ENCODE results near the gene GABRG3. TPM values are rescaled to one million over a fixed set of nuclear protein-coding genes. Genes with fewer than 3 reads are reported as not detected.

The GABRG3 gene
- total RNA-seq, 3 donors from 2014 or later (not counting 1 experiment from before 2014, with no cell fraction given), result not detected

DNA sequence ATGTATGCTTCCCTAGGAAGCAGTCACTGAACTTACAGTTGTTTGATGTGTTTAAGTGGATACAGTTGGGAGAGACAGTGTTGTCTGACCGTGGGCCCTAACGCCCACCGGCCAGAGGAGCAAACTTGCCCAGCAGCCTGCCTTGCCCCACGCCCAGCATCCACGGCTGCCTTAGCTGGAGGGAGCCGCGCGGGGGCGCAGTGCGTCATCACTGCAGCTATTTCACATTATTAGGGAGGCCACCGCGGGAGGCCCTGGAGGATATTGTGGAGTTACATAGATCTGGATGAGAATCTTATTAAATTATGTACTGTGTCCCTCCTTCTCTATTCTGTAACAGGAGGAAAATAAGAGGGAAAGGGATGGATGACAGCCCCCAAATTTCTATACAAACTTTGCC is 267.2 kb downstream of the GABRG3 start:
- H3K4me3 ChIP-seq (ENCODE audit: low read length), result no peak overlapping the region
- Mint-ChIP-seq H3K27me3 (ENCODE audit: low read depth in 2 of 2) (no peaks in the 10 kb centered on the region), H3K4me1 (no peaks in the 10 kb centered on the region), H3K4me3 (no peak overlapping the region), H3K9me3 (peaks cover 3 to 5% of the 10 kb centered on the region in 2 donors), H3K27ac (no peak overlapping the region), H3K36me3 (no peaks in the 10 kb centered on the region)
- TF ChIP-seq, protein P1, sequence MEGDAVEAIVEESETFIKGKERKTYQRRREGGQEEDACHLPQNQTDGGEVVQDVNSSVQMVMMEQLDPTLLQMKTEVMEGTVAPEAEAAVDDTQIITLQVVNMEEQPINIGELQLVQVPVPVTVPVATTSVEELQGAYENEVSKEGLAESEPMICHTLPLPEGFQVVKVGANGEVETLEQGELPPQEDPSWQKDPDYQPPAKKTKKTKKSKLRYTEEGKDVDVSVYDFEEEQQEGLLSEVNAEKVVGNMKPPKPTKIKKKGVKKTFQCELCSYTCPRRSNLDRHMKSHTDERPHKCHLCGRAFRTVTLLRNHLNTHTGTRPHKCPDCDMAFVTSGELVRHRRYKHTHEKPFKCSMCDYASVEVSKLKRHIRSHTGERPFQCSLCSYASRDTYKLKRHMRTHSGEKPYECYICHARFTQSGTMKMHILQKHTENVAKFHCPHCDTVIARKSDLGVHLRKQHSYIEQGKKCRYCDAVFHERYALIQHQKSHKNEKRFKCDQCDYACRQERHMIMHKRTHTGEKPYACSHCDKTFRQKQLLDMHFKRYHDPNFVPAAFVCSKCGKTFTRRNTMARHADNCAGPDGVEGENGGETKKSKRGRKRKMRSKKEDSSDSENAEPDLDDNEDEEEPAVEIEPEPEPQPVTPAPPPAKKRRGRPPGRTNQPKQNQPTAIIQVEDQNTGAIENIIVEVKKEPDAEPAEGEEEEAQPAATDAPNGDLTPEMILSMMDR (IDR thresholded peaks at IDR 0.05), result no peak
- no peaks in the 10 kb centered on the region for H3K9me3 ChIP-seq (ENCODE audit: control insufficient read depth, insufficient read depth, low read length)
- intact Hi-C loops (cut with micrococcal nuclease), result no loop called here
- no peak overlapping the region for H3K27ac ChIP-seq (ENCODE audit: low read length)
- no peaks in the 10 kb centered on the region for H3K4me1 ChIP-seq (ENCODE audit: control insufficient read depth, insufficient read depth, low read length)
- WGBS (ENCODE audit: insufficient coverage), result 65% methylated on average over 12 of the region's 12 CpGs
- DNase-seq (no peak), ATAC-seq (no peak)
- H3K27me3 ChIP-seq (ENCODE audit: control insufficient read depth, insufficient read depth, low read length), result no peaks in the 10 kb centered on the region
- no peaks in the 10 kb centered on the region for H3K36me3 ChIP-seq (ENCODE audit: control insufficient read depth, insufficient read depth, low read length)

DNA sequence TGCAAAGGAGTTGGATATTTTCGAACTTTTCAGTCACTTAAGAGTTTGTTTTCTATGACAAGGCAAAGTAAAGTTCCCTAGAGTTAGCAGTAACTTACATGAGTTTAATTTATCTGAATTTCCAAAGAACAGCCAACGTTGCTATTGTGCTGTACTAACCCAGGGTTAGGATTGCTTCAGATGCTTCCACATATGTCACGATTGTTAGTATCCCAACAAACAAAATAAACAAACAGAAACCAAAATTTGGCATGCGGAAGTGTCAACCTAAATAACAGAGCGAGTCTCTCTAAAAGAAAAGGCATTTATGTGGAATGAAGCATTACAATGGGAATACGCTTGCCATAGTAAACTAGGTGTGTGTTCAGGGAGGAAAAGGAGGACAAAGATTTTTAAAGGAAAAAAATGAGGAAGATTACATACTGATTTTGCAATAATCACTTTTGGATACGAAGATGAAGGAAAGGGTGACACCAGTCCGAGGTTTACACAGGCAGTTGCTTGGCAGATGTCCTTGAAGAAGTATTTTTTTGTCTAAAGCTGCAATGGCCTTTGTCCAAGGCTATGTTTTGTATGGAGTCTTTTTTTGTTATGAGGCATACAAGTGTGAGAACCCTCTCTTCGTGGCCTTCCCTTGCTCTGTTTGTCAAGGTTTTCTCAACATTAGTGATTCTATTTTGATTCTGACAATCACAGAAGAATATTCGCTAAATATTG is 267.9 kb downstream of the GABRG3 start:
- no peaks in the 10 kb centered on the region for H3K27me3 ChIP-seq (ENCODE audit: control insufficient read depth, insufficient read depth, low read length)
- Mint-ChIP-seq H3K27ac (no peak overlapping the region), H3K4me3 (no peak overlapping the region), H3K4me1 (no peaks in the 10 kb centered on the region), H3K36me3 (no peaks in the 10 kb centered on the region), H3K9me3 (peaks cover 5 to 9% of the 10 kb centered on the region in 2 donors), H3K27me3 (ENCODE audit: low read depth in 2 of 2) (no peaks in the 10 kb centered on the region)
- no peaks in the 10 kb centered on the region for H3K4me1 ChIP-seq (ENCODE audit: control insufficient read depth, insufficient read depth, low read length)
- no peaks in the 10 kb centered on the region for H3K36me3 ChIP-seq (ENCODE audit: control insufficient read depth, insufficient read depth, low read length)
- no peak overlapping the region for H3K27ac ChIP-seq (ENCODE audit: low read length)
- H3K4me3 ChIP-seq (ENCODE audit: low read length), result no peak overlapping the region
- DNase-seq, result no peak
- TF ChIP-seq, protein P1 (IDR thresholded peaks at IDR 0.05), result no peak
- intact Hi-C loops (cut with micrococcal nuclease), result no loop called here
- WGBS (ENCODE audit: insufficient coverage), result 77% methylated on average over 9 of the region's 10 CpGs
- ATAC-seq, result no peak
- H3K9me3 ChIP-seq (ENCODE audit: control insufficient read depth, insufficient read depth, low read length), result no peaks in the 10 kb centered on the region

DNA sequence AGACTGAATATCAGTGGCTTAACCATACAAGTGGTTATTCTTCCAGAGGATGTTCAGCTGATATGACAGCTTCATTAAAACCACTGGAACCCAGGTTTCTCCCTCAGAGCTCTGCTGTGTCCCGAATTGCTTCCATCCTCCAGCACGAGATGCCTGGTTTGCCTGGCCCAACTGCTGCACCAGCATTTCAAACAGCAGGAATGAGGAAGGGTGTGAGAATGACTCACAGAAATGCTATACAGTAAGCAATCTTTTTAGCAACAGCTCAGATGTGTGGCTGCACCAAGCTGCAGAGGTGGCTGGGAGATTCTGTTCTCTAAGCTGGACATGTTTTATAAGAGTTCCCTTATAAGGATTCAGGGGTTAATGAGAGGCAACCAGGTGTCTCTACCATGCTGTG is 271.0 kb downstream of the GABRG3 start:
- Histone ChIP-seq H3K27ac (ENCODE audit: low read length) (no peak overlapping the region), H3K27me3 (ENCODE audit: control insufficient read depth, insufficient read depth, low read length) (no peaks in the 10 kb centered on the region), H3K36me3 (ENCODE audit: control insufficient read depth, insufficient read depth, low read length) (no peaks in the 10 kb centered on the region), H3K4me1 (ENCODE audit: control insufficient read depth, insufficient read depth, low read length) (no peaks in the 10 kb centered on the region), H3K9me3 (ENCODE audit: control insufficient read depth, insufficient read depth, low read length) (no peaks in the 10 kb centered on the region), H3K4me3 (ENCODE audit: low read length) (no peak overlapping the region)
- ATAC-seq (no peak), DNase-seq (no peak)
- no peak overlapping the region for H3K4me3 Mint-ChIP-seq
- TF ChIP-seq, protein P1 (IDR thresholded peaks at IDR 0.05), result no peak
- intact Hi-C loops (cut with micrococcal nuclease), result no loop called here
- WGBS (ENCODE audit: insufficient coverage), result 75% methylated on average over 2 of the region's 2 CpGs
- no peak overlapping the region for H3K27ac Mint-ChIP-seq
- peaks cover 5 to 12% of the 10 kb centered on the region in 2 donors for H3K9me3 Mint-ChIP-seq
- H3K36me3 Mint-ChIP-seq, result no peaks in the 10 kb centered on the region
- H3K4me1 Mint-ChIP-seq, result no peaks in the 10 kb centered on the region
- no peaks in the 10 kb centered on the region for H3K27me3 Mint-ChIP-seq (ENCODE audit: low read depth in 2 of 2)

DNA sequence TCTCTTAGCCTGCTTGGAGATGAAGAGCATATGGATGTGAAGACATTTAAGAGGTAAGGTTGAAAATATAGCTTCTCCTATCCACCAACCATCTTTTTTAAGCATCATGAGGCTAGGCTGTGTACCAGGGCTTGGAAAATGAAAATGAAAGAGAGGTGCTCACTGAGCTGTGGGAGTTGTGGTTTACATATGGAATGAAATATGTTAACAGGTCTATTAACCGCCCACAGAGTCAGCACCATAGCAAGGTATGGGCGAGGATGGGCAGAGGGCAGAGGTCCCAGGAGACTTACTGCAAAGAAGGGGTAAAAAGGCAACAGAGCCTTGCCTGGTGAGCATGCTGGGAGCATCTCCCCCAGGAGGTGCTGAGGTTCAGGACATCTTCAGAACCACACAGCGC is 273.1 kb downstream of the GABRG3 start:
- intact Hi-C loops (cut with micrococcal nuclease), result no loop called here
- Histone ChIP-seq H3K9me3 (ENCODE audit: control insufficient read depth, insufficient read depth, low read length) (no peaks in the 10 kb centered on the region), H3K27me3 (ENCODE audit: control insufficient read depth, insufficient read depth, low read length) (no peaks in the 10 kb centered on the region), H3K4me1 (ENCODE audit: control insufficient read depth, insufficient read depth, low read length) (no peaks in the 10 kb centered on the region), H3K4me3 (ENCODE audit: low read length) (no peak overlapping the region), H3K27ac (ENCODE audit: low read length) (no peak overlapping the region), H3K36me3 (ENCODE audit: control insufficient read depth, insufficient read depth, low read length) (no peaks in the 10 kb centered on the region)
- no peaks in the 10 kb centered on the region for H3K4me1 Mint-ChIP-seq
- 78% methylated on average over 3 of the region's 3 CpGs for WGBS (ENCODE audit: insufficient coverage)
- ATAC-seq (no peak), DNase-seq (no peak)
- H3K36me3 Mint-ChIP-seq, result no peaks in the 10 kb centered on the region
- TF ChIP-seq, protein P1 (IDR thresholded peaks at IDR 0.05), result no peak
- H3K27ac Mint-ChIP-seq, result no peak overlapping the region
- H3K27me3 Mint-ChIP-seq (ENCODE audit: low read depth in 2 of 2), result no peaks in the 10 kb centered on the region
- no peak overlapping the region for H3K4me3 Mint-ChIP-seq
- H3K9me3 Mint-ChIP-seq, result peaks cover 10 to 13% of the 10 kb centered on the region in 2 donors
